Measurements from ENCODE around the gene SETD6. TPM values are rescaled to one million over a fixed set of nuclear protein-coding genes. Genes with fewer than 3 reads are reported as not detected.

The SETD6 gene
- polyA plus RNA-seq, 2 of the 4 experiments (the other 2 are of a cell fraction) = 19.2 to 27.5 TPM

DNA sequence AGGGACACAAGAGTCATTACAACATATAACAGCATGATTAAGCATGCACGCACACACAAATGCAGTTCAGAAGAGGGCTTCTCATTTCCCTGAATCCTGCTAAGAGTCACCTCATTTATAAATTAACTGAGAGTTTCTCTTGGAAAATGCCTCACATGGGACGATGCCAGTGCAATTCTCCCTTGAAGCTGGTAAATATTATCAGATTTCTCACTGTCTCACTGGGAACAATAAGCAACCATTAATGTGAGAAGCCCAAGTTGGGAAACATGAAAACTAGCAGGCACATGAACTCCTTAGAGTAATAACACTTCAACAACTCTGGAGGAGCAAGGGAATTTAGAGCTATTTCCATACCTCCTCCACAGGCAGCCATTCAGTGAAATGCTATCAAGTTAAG lies 26.4 kb downstream of the SETD6 start:
- CTCF ChIA-PET = interaction anchor here (0.6 to 1.5 kb wide), 5 partner anchors 22 to 1446 kb away, joined by 3 to 4 read pairs (median 3); no protein-coding TSS in a partner anchor
- no peaks in the 10 kb centered on the region for H3K9me3 ChIP-seq
- H3K4me2 ChIP-seq = no peak overlapping the region
- no peak overlapping the region for H3K27ac ChIP-seq
- DNase-seq (ENCODE audit: low read depth in 1 of 2, low spot score in 1 of 2) = no peak
- H3K4me1 ChIP-seq = no peaks in the 10 kb centered on the region
- POLR2A ChIA-PET = interaction anchor here (0.6 kb wide), 1 partner anchor 1664 kb away, joined by 3 read pairs; no protein-coding TSS in a partner anchor
- TF ChIP-seq JUNB (IDR thresholded peaks at IDR 0.05) = no peak
- TF ChIP-seq ZNF302 (CRISPR knock-in tag; IDR thresholded peaks at IDR 0.05) = no peak
- TF ChIP-seq ATOH8 (CRISPR knock-in tag; IDR thresholded peaks at IDR 0.05; ENCODE audit: low read depth) = no peak
- TF ChIP-seq TP53 (CRISPR knock-in tag; IDR thresholded peaks at IDR 0.05) = no peak
- no peak for TF ChIP-seq EHF (CRISPR knock-in tag; IDR thresholded peaks at IDR 0.05)
- TF ChIP-seq, protein P1, sequence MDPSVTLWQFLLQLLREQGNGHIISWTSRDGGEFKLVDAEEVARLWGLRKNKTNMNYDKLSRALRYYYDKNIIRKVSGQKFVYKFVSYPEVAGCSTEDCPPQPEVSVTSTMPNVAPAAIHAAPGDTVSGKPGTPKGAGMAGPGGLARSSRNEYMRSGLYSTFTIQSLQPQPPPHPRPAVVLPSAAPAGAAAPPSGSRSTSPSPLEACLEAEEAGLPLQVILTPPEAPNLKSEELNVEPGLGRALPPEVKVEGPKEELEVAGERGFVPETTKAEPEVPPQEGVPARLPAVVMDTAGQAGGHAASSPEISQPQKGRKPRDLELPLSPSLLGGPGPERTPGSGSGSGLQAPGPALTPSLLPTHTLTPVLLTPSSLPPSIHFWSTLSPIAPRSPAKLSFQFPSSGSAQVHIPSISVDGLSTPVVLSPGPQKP (IDR thresholded peaks at IDR 0.05; ENCODE audit: low read depth, low read length) = no peak
- TF ChIP-seq MAX (IDR thresholded peaks at IDR 0.05) = no peak
- no peak for TF ChIP-seq EHMT2 (IDR thresholded peaks at IDR 0.05; ENCODE audit: low read depth)
- TF ChIP-seq CEBPB (IDR thresholded peaks at IDR 0.05) = no peak
- TF ChIP-seq FOSB (CRISPR knock-in tag; IDR thresholded peaks at IDR 0.05) = no peak
- TF ChIP-seq, protein P2, sequence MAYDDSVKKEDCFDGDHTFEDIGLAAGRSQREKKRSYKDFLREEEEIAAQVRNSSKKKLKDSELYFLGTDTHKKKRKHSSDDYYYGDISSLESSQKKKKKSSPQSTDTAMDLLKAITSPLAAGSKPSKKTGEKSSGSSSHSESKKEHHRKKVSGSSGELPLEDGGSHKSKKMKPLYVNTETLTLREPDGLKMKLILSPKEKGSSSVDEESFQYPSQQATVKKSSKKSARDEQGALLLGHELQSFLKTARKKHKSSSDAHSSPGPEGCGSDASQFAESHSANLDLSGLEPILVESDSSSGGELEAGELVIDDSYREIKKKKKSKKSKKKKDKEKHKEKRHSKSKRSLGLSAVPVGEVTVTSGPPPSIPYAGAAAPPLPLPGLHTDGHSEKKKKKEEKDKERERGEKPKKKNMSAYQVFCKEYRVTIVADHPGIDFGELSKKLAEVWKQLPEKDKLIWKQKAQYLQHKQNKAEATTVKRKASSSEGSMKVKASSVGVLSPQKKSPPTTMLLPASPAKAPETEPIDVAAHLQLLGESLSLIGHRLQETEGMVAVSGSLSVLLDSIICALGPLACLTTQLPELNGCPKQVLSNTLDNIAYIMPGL (CRISPR knock-in tag; IDR thresholded peaks at IDR 0.05; ENCODE audit: borderline replicate concordance) = no peak
- TF ChIP-seq ZSCAN20 (CRISPR knock-in tag; IDR thresholded peaks at IDR 0.05) = no peak
- TF ChIP-seq HOXB13 (CRISPR knock-in tag; IDR thresholded peaks at IDR 0.05; ENCODE audit: low read depth) = no peak
- no peak for TF ChIP-seq RFX5 (IDR thresholded peaks at IDR 0.05)
- no peak for TF ChIP-seq RARB (CRISPR knock-in tag; IDR thresholded peaks at IDR 0.05)
- no peak for TF ChIP-seq FOSL2 (IDR thresholded peaks at IDR 0.05)
- no peak for TF ChIP-seq FOSL2 (CRISPR knock-in tag; IDR thresholded peaks at IDR 0.05)
- no peak for TF ChIP-seq CBX2 (IDR thresholded peaks at IDR 0.05; ENCODE audit: borderline replicate concordance, low read depth)
- no peak for TF ChIP-seq REST (IDR thresholded peaks at IDR 0.05)
- no peak for TF ChIP-seq NPAS2 (CRISPR knock-in tag; IDR thresholded peaks at IDR 0.05; ENCODE audit: borderline replicate concordance)
- TF ChIP-seq, protein P3, sequence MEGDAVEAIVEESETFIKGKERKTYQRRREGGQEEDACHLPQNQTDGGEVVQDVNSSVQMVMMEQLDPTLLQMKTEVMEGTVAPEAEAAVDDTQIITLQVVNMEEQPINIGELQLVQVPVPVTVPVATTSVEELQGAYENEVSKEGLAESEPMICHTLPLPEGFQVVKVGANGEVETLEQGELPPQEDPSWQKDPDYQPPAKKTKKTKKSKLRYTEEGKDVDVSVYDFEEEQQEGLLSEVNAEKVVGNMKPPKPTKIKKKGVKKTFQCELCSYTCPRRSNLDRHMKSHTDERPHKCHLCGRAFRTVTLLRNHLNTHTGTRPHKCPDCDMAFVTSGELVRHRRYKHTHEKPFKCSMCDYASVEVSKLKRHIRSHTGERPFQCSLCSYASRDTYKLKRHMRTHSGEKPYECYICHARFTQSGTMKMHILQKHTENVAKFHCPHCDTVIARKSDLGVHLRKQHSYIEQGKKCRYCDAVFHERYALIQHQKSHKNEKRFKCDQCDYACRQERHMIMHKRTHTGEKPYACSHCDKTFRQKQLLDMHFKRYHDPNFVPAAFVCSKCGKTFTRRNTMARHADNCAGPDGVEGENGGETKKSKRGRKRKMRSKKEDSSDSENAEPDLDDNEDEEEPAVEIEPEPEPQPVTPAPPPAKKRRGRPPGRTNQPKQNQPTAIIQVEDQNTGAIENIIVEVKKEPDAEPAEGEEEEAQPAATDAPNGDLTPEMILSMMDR (IDR thresholded peaks at IDR 0.05) = no peak
- no peak for FAIRE-seq
- H3K4me3 ChIP-seq = no peak overlapping the region
- 89% methylated on average over 2 of the region's 2 CpGs for WGBS (ENCODE audit: missing lambda C conversion rate)
- no peak for ATAC-seq

All from A549 (cell line).